Activated CD8-positive, alpha-beta memory T cell treated with anti-CD3 and anti-CD28 coated beads for 36 hours (primary cell): ENCODE measurements around the gene CHURC1. TPM values are rescaled to one million over a fixed set of nuclear protein-coding genes. Genes with fewer than 3 reads are reported as not detected.
"Not testable (repeated sequence)": the region's sequence is repeated elsewhere in the genome, so short reads cannot be mapped to it uniquely, and the experiment has no call there.

Source experiments
- CTCF ChIA-PET: fragments of 350-600 bp; sonication (Branson Sonifier 250); formaldehyde crosslinking; loops from one replicate; lab custom pipeline; 2021; ENCODE audit warnings: antibody characterized with exemption; lab: Charles Lee
- POLR2A ChIA-PET: fragments of 350-600 bp; sonication (Branson Sonifier 250); formaldehyde crosslinking; loops from one replicate; lab custom pipeline; 2021; ENCODE audit warnings: antibody characterized with exemption; lab: Charles Lee
- total RNA-seq, 2 experiments: library from RNA; stranded (reverse); gene quantifications; one replicate each; pipeline ENCODE4 v1.2.3, GENCODE V29; 2021

CHURC1 gene
- total RNA-seq, 2 experiments from 2014 or later = 43.5 to 44.9 TPM

DNA sequence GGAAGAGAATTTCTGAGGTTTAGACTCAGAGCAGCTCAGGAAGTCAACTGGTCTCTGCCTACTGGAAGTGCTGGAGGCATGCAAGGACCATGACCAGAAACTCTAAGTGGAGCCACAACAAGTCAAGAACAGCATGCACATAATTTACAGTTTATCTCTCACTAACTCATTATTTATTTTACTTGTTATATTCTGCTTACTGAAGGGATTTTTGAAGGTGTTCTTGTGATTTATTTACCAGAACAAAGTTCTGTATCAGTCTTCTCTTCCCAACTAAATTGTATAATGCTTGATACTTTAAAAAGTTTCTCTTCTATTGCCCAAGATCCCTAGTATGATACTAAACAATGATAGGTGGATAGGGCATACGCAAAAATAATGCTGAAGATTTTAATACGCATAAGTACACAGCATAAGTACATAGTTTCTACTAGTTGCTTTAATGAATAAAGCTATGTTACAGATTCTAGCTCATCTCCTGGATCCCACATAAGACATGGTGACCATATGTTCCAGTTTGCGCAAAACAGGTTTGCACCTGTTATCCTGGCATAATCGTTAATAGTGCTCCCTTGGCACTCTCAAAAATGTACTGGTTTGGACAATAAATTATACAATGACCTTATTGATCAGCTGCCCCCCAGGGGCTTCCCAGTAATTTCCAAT lies 22.9 kb upstream of the CHURC1 start:
- CTCF ChIA-PET = interaction anchor here (1.0 to 3.9 kb wide), 22 partner anchors 9 to 295 kb away, joined by 3 to 57 read pairs (median 4); partner anchors contain the start of genes CHURC1 and SPTB

DNA sequence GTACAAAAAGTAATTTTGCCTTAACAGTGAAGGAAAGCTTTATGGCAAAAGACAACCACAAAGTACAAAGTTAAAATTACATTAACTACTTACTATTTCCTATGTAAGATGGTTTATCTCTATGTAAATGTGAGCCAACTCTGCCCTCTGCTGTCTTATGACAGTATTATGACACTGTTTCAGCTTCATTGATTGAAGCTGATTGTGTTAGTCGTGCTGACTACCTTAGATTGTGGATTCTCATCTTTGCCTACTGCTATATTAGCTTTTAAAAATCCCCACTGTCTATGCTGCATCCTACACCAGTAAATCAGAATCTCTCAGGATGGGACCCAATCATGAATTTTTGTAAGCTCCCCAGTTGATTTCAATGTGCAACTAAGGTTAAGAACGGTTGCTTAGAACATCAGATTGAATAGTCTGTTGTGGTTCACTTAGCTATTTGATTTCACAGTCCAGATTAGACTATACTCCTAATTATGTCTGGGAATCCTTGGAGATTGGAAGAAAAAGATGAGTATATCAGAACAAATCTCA lies 22.3 kb upstream of the CHURC1 start:
- ChIA-PET POLR2A (no interaction called here), CTCF (interaction anchor here (0.7 to 3.9 kb wide), 21 partner anchors 8 to 296 kb away, joined by 3 to 57 read pairs (median 4); partner anchors contain the start of genes CHURC1 and SPTB)

More for the DNA sequence above, 22.9 kb upstream of the CHURC1 start:
- POLR2A ChIA-PET = no interaction called here

DNA sequence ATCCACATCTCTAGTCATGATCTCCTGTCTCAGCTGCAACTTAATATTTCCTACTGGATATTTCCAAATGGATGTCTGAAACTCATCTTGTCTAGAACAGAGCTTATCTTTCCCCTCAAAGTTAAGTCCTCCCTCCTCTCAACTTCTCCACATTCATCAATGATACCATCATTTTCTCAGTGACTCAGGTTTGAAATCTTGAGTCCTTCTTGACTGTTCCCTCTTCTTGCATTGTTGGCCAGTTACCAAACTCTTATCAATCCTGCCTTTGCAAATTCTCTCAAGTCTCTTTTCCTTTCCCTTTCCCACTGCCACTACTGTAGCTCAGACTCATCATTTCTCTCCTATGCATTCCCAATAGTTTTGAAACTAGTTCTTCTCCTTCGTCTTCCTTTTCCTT lies 14.3 kb upstream of the CHURC1 start:
- ChIA-PET POLR2A (no interaction called here), CTCF (interaction anchor here (1.4 kb wide), 1 partner anchor 8 kb away, joined by 6 read pairs; no protein-coding TSS in a partner anchor)

DNA sequence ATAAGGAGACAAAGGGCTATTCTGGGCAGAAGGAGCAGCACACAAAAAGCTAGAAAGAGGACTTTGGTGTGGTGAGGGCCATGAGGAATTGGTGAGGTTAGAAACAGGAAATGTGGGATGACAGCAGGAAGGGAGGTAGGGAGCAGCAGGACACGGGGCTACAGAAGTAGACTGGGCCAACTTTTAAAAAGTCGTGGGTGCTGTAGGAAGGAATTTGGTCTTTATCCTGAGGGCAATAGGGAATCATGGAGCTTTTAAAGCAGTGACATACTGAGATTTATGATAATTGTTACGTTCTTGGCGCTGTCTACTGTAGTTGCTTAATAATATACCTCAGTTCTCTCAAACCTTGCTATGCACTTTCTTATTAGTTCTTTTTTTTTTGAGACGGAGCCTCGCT lies 8.2 kb upstream of the CHURC1 start:
- ChIA-PET CTCF (no interaction called here), POLR2A (no interaction called here)

DNA sequence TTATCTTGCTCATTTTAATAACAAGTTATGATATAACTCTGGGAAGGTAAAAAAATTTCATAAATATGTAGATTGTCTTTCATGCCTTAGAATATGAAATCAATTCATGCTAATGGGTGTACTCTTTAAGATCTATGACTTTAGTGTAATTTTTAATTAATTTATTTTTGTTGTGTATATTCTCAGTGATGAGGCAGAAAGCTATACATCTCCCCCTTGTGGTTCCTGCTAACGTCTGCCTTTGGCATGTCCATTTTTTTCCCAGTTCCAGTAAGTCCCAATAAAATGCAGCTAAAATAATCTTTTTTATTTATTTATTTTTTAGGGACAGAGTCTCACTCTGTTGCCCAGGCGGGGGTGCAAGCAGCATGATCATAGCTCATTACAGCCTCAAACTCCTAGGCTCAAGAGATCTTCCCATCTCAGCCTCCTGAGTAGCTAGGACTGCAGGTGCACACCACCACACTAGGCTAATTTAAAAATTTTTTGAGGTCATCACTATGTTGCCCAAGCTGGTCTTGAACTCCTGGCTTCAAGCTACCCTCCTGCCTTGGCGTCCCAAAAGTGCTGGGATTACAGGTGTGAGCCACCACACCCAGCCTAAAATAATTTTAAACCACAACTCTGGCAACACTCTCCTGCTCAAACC lies 3.3 kb upstream of the CHURC1 start:
- CTCF ChIA-PET = interaction anchor here (0.9 to 1.0 kb wide), 2 partner anchors 20 to 87 kb away, joined by 3 to 5 read pairs; no protein-coding TSS in a partner anchor
- POLR2A ChIA-PET = no interaction called here

DNA sequence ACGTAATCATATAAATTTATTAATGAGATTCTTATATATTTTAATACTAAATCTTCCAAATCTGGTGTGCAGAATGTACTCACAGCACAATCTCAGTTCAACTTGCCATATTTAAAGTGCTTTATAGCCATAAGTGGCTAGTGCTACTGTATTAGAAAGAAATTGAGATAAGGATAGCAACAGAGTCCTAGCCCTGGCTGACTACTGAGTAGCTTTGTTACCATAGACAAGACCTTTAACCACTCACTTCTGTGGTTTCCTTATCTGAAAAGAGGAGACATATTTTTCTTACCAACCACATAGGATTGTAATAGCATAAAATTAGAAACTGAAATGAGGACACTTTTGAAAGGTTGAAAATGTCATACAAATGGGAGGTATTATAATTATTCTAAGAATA lies 2.0 kb upstream of the CHURC1 start:
- CTCF ChIA-PET = no interaction called here
- POLR2A ChIA-PET = no interaction called here

DNA sequence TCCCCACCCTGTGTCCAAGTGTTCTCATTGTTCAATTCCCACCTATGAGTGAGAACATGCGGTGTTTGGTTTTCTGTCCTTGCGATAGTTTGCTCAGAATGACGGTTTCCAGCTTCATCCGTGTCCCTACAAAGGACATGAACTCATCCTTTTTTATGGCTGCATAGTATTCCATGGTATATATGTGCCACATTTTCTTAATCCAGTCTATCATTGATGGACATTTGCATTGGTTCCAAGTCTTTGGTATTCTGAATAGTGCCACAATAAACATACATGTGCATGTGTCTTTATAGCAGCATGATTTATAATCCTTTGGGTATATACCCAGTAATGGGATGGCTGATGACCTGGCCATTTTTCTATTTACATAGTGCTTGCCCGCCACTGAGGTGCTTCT lies 778 bp upstream of the CHURC1 start:
- CTCF ChIA-PET = interaction anchor here (1.8 kb wide), 1 partner anchor 22 kb away, joined by 6 read pairs; no protein-coding TSS in a partner anchor
- POLR2A ChIA-PET = not testable (repeated sequence)

DNA sequence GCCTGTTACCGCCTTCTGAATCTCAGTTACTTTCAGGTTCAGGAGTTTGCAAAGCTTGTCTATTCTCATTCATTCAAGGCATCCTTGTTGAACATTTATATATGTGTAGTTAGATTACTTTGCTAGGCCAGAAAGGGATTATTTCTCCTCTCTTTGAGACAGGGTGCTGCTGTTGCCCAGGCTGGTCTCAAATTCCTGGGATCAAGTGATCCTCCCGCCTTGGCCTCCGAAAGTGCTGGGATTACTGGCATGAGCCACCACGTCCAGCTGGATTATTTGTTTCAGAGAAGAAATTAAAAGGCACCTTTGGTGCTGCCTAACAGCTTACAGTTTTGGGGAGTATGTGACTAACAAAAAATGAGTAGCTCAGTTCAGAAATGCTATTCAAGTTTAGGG lies 772 bp downstream of the CHURC1 start:
- POLR2A ChIA-PET = interaction anchor here (0.5 to 1.8 kb wide), 12 partner anchors 8 to 494 kb away, joined by 3 to 9 read pairs (median 4); partner anchors contain the start of gene FNTB
- CTCF ChIA-PET = interaction anchor here (0.7 to 1.8 kb wide), 2 partner anchors 23 to 53 kb away, joined by 3 to 6 read pairs; no protein-coding TSS in a partner anchor

DNA sequence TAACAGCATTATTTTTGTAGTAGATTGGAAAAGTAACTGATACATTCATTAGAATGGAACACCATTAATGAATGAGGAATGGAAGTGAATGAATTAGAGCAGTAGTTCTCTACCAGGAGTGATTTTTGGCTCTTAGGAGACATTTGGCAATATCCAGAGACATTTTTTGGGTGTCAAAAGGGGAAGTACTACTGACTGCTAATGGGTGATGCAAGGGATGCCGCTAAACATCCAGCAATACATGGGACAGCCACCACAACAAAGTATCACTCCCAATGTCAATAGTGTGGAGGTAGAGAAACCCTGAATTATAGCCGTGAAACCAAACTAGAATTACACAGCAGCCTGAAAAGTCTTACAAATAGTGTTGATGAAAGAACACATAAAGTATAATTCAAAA lies 1.5 kb downstream of the CHURC1 start:
- CTCF ChIA-PET = no interaction called here
- POLR2A ChIA-PET = interaction anchor here (0.5 to 1.8 kb wide), 2 partner anchors 11 to 410 kb away, joined by 4 to 9 read pairs; no protein-coding TSS in a partner anchor

DNA sequence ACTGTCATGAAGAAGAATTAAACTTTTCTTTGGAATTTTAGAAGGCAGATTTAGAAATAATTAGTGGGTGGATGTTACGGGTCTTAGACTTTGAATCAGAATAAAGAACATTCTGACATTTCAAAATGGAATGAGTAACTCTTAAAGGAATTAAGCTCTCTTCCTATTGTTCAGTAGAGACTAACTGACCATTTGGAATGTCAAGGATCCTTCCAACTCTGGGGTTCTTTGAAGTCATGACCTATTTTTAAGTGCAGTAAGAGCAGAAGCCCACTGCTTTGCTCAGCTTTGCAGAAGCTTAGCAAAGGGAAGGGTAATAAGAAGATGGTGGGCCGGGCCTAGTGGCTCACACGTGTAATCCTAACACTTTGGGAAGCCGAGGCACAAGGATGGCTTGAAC lies 4.0 kb downstream of the CHURC1 start:
- POLR2A ChIA-PET = no interaction called here
- CTCF ChIA-PET = no interaction called here

DNA sequence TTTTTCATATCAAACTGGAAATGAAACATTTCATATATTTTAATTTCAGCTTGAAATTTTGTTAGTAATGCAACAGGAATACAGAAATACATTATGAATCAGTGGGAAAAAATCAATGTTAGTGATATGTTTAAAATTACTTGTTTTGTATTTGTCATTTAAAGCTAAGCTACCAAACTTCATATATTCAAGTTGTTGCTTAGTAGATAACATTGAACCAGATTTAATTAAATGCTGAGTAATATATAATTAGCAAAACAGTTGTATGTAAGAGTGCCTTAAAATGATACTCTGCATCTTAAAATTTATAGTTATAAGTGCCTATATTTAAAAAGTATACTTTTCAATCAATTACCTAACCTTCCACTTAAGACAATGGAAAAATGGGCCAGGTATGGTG lies 5.0 kb downstream of the CHURC1 start:
- ChIA-PET CTCF (no interaction called here), POLR2A (interaction anchor here (0.5 kb wide), 1 partner anchor 40 kb away, joined by 4 read pairs; the partner anchor contains the start of gene SPTB)

DNA sequence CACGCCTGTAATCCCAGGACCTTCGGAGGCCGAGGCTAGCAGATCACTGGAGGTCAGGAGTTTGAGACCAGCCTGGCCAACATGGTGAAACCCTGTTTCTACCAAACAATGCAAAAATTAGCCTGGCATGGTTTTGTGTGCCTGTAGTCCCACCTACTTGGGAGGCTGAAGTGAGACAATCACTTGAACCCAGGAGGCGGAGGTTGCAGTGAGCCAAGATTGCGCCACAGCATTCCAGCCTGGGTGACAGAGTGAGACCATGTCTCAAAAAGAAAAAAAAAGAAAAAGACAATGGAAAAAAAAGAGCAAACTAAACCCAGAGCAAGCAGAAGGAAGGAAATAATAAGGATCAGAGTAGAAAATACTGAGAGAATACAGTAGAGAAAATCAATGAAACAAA lies 5.4 kb downstream of the CHURC1 start:
- ChIA-PET POLR2A (interaction anchor here (0.7 kb wide), 1 partner anchor 531 kb away, joined by 3 read pairs; no protein-coding TSS in a partner anchor), CTCF (no interaction called here)

DNA sequence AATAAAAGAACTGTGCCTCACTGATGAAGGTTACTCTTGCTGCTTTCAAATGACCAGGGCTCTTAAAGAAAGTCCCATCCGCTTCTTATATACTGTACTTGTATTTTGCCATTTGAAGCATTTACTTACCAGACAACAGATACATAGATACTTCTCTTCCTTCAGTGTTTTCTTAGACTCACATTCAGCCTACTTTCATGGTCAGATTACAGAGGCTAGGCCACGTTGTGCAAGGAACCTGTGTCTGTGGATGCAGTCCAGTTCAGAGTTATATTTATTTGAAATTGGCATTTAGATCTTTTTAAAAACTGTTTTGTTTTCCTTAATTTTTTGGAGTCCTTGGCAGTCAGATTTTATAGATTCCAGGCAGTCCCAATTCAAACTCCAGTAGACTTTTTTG lies 6.2 kb downstream of the CHURC1 start:
- ChIA-PET POLR2A (interaction anchor here (0.6 to 0.7 kb wide), 2 partner anchors 43 to 532 kb away, joined by 3 to 5 read pairs; no protein-coding TSS in a partner anchor), CTCF (no interaction called here)

DNA sequence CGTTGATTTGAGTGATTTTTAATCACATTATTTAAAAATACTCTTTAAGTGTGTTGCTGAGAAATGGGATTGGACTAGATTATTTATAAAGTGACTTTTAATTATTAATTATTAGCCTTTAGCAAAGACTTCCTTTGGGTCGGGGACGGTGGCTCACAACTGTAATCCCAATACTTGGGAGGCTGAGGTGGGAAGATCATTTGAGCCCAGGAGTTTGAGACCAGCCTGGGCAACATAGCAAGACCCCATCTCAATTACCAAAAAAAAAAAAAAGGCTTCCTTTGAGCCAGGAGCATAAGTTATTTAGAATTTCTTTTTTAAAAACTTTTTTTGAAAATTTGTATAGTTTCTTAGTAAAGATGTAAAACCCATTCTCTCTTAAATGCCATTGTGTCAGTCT lies 8.8 kb downstream of the CHURC1 start:
- POLR2A ChIA-PET = interaction anchor here (0.5 kb wide), 1 partner anchor 8 kb away, joined by 4 read pairs; no protein-coding TSS in a partner anchor
- CTCF ChIA-PET = interaction anchor here (0.7 kb wide), 1 partner anchor 181 kb away, joined by 3 read pairs; no protein-coding TSS in a partner anchor

DNA sequence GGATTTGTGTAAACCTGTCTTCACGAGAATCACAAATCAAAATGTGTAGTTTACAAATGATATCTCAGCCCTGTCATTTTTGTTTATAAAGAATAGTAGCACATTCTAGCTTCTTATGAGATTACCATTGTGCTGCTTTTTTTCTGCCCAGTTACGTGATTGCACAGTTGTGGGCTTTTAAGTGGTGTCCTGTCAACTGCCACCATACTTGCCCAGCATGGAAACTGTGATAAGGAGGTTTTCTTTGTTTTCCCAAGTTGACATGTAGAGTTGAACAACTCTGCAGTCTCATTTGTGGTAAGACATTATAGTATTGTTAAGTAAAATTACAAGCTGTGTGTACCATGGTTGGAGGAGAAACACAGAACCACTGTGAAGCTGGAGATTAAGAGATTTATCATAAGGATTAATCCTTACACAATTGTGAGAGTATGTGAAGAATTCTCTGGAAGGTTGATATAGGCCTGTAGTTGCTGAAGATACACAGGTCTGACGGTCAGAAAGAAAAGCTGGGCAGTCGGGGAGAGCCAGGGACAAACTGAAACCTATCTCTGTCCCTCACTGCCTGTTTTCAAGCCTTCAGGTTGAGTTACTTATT lies 12.2 kb downstream of the CHURC1 start:
- ChIA-PET POLR2A (interaction anchor here (0.9 kb wide), 1 partner anchor 12 kb away, joined by 4 read pairs; the partner anchor contains the start of gene CHURC1), CTCF (no interaction called here)

DNA sequence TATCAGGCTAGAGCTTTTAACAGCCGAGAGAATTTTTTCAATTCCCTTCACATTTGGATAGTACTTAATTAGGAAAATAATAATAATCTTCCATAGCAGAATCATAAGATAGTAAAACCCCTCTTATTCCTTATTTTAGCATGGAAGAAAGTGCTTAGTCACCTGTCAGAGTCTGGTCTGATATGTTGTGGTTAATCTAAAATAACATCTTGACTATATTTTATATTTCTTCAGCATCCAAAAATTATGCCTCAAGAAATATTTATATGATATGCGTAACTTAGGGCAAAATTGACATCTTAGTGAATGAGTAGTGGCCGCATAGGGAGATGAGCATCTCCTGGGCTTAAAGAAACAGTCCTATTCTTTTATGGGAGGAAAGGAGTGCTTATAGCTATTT lies 12.8 kb downstream of the CHURC1 start:
- ChIA-PET CTCF (no interaction called here), POLR2A (interaction anchor here (0.9 kb wide), 1 partner anchor 12 kb away, joined by 4 read pairs; the partner anchor contains the start of gene CHURC1)

DNA sequence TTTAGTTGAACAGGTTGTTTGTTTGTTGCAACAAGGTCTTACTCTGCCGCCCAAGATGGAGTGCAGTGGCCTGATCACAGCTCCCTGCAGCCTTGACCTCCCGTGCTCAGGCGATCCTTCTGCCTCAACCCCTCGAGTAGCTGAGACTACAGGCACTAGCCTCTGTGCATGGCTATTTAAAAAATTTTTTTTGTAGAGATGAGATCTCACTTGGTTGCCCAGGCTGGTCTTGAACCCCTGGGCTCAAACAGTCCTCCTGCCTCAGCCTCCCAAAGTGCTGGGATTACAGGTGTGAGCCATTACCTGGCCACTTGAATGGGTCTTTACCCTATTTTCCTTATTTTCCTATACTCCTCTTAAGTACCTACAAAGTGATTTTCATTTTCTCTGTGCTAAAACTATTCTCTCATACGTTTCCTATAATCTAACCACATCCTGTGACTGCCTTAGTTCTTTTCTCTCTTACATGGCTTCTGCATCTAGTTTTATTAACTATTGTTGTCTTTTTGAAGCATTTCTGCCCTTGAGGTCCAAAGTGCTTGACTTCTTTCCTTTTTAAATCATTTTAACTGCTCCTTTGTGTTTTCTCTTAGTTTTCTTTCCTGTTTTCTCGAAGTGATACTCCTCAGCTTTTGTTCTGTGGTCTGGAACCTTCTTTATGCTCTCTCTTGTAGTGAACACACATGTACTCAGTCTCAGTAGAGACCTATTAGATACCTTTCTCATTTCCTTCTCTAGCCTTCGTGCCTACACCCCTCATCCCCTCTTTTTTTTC lies 14.2 kb downstream of the CHURC1 start:
- POLR2A ChIA-PET = interaction anchor here (1.0 kb wide), 1 partner anchor 14 kb away, joined by 9 read pairs; no protein-coding TSS in a partner anchor
- CTCF ChIA-PET = no interaction called here

DNA sequence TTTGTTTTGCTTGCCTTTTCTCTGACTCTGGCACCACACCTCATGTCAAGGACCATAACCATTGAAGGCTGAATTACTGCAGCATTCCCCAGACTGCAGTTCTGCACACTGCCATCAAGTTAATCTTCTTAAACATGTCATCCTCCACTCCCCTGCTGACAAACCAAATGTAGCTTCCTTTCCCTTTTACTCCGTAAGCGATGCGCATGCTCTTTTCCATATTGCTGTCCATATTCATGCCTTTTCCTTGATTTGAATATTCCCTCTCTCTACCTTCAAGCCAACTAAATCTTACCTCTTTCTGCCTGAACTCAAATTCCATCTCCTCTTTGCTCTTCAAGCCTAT lies 14.7 kb downstream of the CHURC1 start:
- ChIA-PET POLR2A (no interaction called here), CTCF (no interaction called here)
